HEK293 (cell line): ENCODE results near the gene TSHZ2.

Experiments used
- CTCF ChIA-PET: fragments of 350-600 bp; formaldehyde crosslinking; extraction: SDS; loops from one replicate; lab custom pipeline; 2021; ENCODE audit warnings: antibody characterized with exemption; lab: Yijun Ruan, JAX
- POLR2A ChIA-PET: fragments of 300-600 bp; formaldehyde crosslinking; extraction: SDS; loops from one replicate; lab custom pipeline; 2020; ENCODE audit warnings: antibody characterized with exemption, inconsistent platforms; lab: Yijun Ruan, JAX
- H3K27ac ChIP-seq: fragments of 200-500 bp; sonication (Bioruptor generic); 2 replicates; pipeline ENCODE4 v1.5.1; 2014; ENCODE audit warnings: low read depth, low read length, control low read depth, inconsistent platforms; ENCODE audit errors: extremely low read depth
- H3K36me3 ChIP-seq, 2 experiments: fragments of 200-500 bp in 1 of 2; sonication (Bioruptor generic) in 1 of 2; 1 replicate in 1 of 2; 2 replicates in 1 of 2; pipeline ENCODE4 v1.5.1; 2014 to 2017; ENCODE audit warnings: inconsistent platforms in 2 of 2, low read length in 2 of 2; ENCODE audit not compliant: control insufficient read depth in 2 of 2, insufficient read depth in 1 of 2
- H3K4me1 ChIP-seq: fragments of 200-500 bp; sonication (Bioruptor generic); 2 replicates; pipeline ENCODE4 v1.5.1; 2014; ENCODE audit warnings: mild to moderate bottlenecking, low read length, inconsistent platforms; ENCODE audit not compliant: control insufficient read depth, insufficient read depth
- H3K4me3 ChIP-seq: 2 replicates; pipeline ENCODE4 v1.5.1; 2011; ENCODE audit warnings: low read depth, mild to moderate bottlenecking, control low read depth, low read length, moderate library complexity
- H3K9me3 ChIP-seq: fragments of 200-500 bp; sonication (Bioruptor generic); 2 replicates; pipeline ENCODE4 v1.5.1; 2014; ENCODE audit warnings: low read depth, low read length, inconsistent platforms; ENCODE audit not compliant: control insufficient read depth, insufficient read depth
- ELK4 ChIP-seq: IDR thresholded peaks from 2 replicates; pipeline ENCODE4 v1.6.1; 2011; ENCODE audit warnings: mild to moderate bottlenecking, low read depth, low read length, borderline replicate concordance
- GLIS1 ChIP-seq: fragments of 450-650 bp; formaldehyde crosslinking; IDR thresholded peaks from 2 replicates; pipeline ENCODE4 v1.5.1; 2016; ENCODE audit warnings: missing biosample characterization, missing genetic modification characterization
- HOXD13 ChIP-seq: sonication (generic); formaldehyde crosslinking; IDR thresholded peaks from 2 replicates; pipeline ENCODE4 v1.8.0; 2022; ENCODE audit warnings: missing genetic modification reagents, borderline replicate concordance
- OSR2 ChIP-seq: fragments of 450-650 bp; formaldehyde crosslinking; IDR thresholded peaks from 2 replicates; pipeline ENCODE4 v1.5.1; 2016; ENCODE audit warnings: missing biosample characterization, missing genetic modification characterization
- SP3 ChIP-seq: fragments of 450-650 bp; formaldehyde crosslinking; IDR thresholded peaks from 2 replicates; pipeline ENCODE4 v1.5.1; 2016; ENCODE audit warnings: missing biosample characterization, missing genetic modification characterization
- SP7 ChIP-seq: fragments of 450-650 bp; formaldehyde crosslinking; IDR thresholded peaks from 2 replicates; pipeline ENCODE4 v1.5.1; 2016; ENCODE audit warnings: missing biosample characterization, missing genetic modification characterization
- ZFP3 ChIP-seq: fragments of 450-650 bp; formaldehyde crosslinking; IDR thresholded peaks from 2 replicates; pipeline ENCODE4 v1.5.1; 2016; ENCODE audit warnings: low read depth, missing biosample characterization, missing genetic modification characterization
- ZIC2 ChIP-seq: fragments of 450-650 bp; formaldehyde crosslinking; IDR thresholded peaks from 2 replicates; pipeline ENCODE4 v1.5.1; 2016; ENCODE audit warnings: missing biosample characterization, missing genetic modification characterization
- ZNF132 ChIP-seq: fragments of 450-650 bp; formaldehyde crosslinking; IDR thresholded peaks from 2 replicates; pipeline ENCODE4 v1.5.1; 2017; ENCODE audit warnings: missing biosample characterization, missing genetic modification characterization, borderline replicate concordance
- ZNF394 ChIP-seq: fragments of 450-650 bp; formaldehyde crosslinking; IDR thresholded peaks from 2 replicates; pipeline ENCODE4 v1.5.1; 2016; ENCODE audit warnings: missing biosample characterization, missing genetic modification characterization, mild to moderate bottlenecking, moderate library complexity, borderline replicate concordance
- ZNF433 ChIP-seq: fragments of 450-650 bp; formaldehyde crosslinking; IDR thresholded peaks from 2 replicates; pipeline ENCODE4 v1.5.1; 2016; ENCODE audit warnings: missing biosample characterization, missing genetic modification characterization, low read depth
- ZNF473 ChIP-seq: fragments of 450-650 bp; formaldehyde crosslinking; IDR thresholded peaks from 2 replicates; pipeline ENCODE4 v1.5.1; 2017; ENCODE audit warnings: missing biosample characterization, missing genetic modification characterization
- ZNF514 ChIP-seq: fragments of 450-650 bp; formaldehyde crosslinking; IDR thresholded peaks from 2 replicates; pipeline ENCODE4 v1.5.1; 2016; ENCODE audit warnings: missing biosample characterization, missing genetic modification characterization
- ZNF561 ChIP-seq: fragments of 450-650 bp; IDR thresholded peaks from 2 replicates; pipeline ENCODE4 v1.5.1; 2018; ENCODE audit warnings: missing biosample characterization, missing genetic modification characterization, borderline replicate concordance
- ZNF580 ChIP-seq: fragments of 450-650 bp; formaldehyde crosslinking; IDR thresholded peaks from 2 replicates; pipeline ENCODE4 v1.5.1; 2016; ENCODE audit warnings: missing biosample characterization, missing genetic modification characterization
- ZNF645 ChIP-seq: fragments of 450-650 bp; formaldehyde crosslinking; IDR thresholded peaks from 2 replicates; pipeline ENCODE4; 2016; ENCODE audit warnings: missing biosample characterization, missing genetic modification characterization
- ZNF792 ChIP-seq: fragments of 450-650 bp; formaldehyde crosslinking; IDR thresholded peaks from 2 replicates; pipeline ENCODE4 v1.5.1; 2016; ENCODE audit warnings: missing biosample characterization, missing genetic modification characterization
- ZSCAN5A ChIP-seq: fragments of 450-650 bp; formaldehyde crosslinking; IDR thresholded peaks from 2 replicates; pipeline ENCODE4 v1.5.1; 2016; ENCODE audit warnings: missing biosample characterization, missing genetic modification characterization

TSHZ2 gene

GRCh38 chr20:53387983-53388675, 416.0 kb downstream of the TSHZ2 start (continued):
- TF ChIP-seq ELK4 (no peak), ZNF645 (tag by site-specific recombination) (no peak), ZNF394 (tag by site-specific recombination) (no peak), ZFP3 (tag by site-specific recombination) (no peak), GLIS1 (no peak), ZNF561 (tag by site-specific recombination) (no peak), SP3 (no peak), ZNF132 (tag by site-specific recombination) (no peak), HOXD13 (CRISPR knock-in tag) (no peak), ZSCAN5A (no peak), SP7 (no peak), ZNF473 (tag by site-specific recombination) (no peak), ZNF514 (no peak)
- TF ChIP-seq, all 188 proteins: peak for 0

GRCh38 chr20:53389516-53390300, 417.6 kb downstream of the TSHZ2 start:
- Histone ChIP-seq H3K27ac (no peak overlapping the region), H3K36me3 (no peaks in the 10 kb centered on the region), H3K9me3 (no peaks in the 10 kb centered on the region), H3K4me3 (no peak overlapping the region)
- POLR2A ChIA-PET: no interaction called here
- TF ChIP-seq ZNF645 (tag by site-specific recombination) (no peak), ZNF433 (tag by site-specific recombination) (no peak), ZNF580 (tag by site-specific recombination) (no peak), ZIC2 (no peak), ZNF792 (tag by site-specific recombination) (no peak), OSR2 (tag by site-specific recombination) (no peak)
- TF ChIP-seq, all 188 proteins: peak for 0
- CTCF ChIA-PET: no interaction called here
- no peaks in the 10 kb centered on the region for H3K4me1 ChIP-seq
